ENCODE measurements around the gene ETV6.

The ETV6 gene

GRCh38 chr12:11685316-11685715, 35.8 kb downstream of the ETV6 start:
- no peaks in the 10 kb centered on the region for H3K27me3 Mint-ChIP-seq
- peaks cover 55% of the 10 kb centered on the region for H3K4me1 Mint-ChIP-seq
- peaks cover 1% of the 10 kb centered on the region for H3K9me3 Mint-ChIP-seq
- DNase-seq (ENCODE audit: low spot score in 2 of 2) = no peak
- no peak overlapping the region for H3K27ac Mint-ChIP-seq
- peaks cover 17% of the 10 kb centered on the region for H3K36me3 Mint-ChIP-seq
- peak; percentile 32 for ATAC-seq (ENCODE audit: low read depth)
- no peak overlapping the region for H3K4me3 Mint-ChIP-seq

GRCh38 chr12:11685716-11686115, 36.2 kb downstream of the ETV6 start:
- Mint-ChIP-seq H3K27me3 (no peaks in the 10 kb centered on the region), H3K4me3 (no peak overlapping the region), H3K9me3 (peaks cover 1% of the 10 kb centered on the region), H3K27ac (no peak overlapping the region), H3K4me1 (peaks cover 54% of the 10 kb centered on the region), H3K36me3 (peaks cover 17% of the 10 kb centered on the region)
- DNase-seq (ENCODE audit: low spot score in 2 of 2) = no peak
- no peak for ATAC-seq (ENCODE audit: low read depth)

GRCh38 chr12:11686120-11686519, 36.6 kb downstream of the ETV6 start:
- peaks cover 54% of the 10 kb centered on the region for H3K4me1 Mint-ChIP-seq
- peaks cover 1% of the 10 kb centered on the region for H3K9me3 Mint-ChIP-seq
- peaks cover 17% of the 10 kb centered on the region for H3K36me3 Mint-ChIP-seq

GRCh38 chr12:11687528-11687927, 38.1 kb downstream of the ETV6 start:
- Mint-ChIP-seq H3K4me1 (peaks cover 57% of the 10 kb centered on the region), H3K36me3 (peaks cover 13% of the 10 kb centered on the region), H3K27ac (no peak overlapping the region), H3K27me3 (no peaks in the 10 kb centered on the region), H3K9me3 (no peaks in the 10 kb centered on the region), H3K4me3 (no peak overlapping the region)
- DNase-seq (ENCODE audit: low spot score in 2 of 2) = no peak
- ATAC-seq (ENCODE audit: low read depth) = no peak

More at GRCh38 chr12:11686120-11686519, 36.6 kb downstream of the ETV6 start:
- Mint-ChIP-seq H3K4me3 (no peak overlapping the region), H3K27ac (no peak overlapping the region), H3K27me3 (no peaks in the 10 kb centered on the region)
- no peak for DNase-seq (ENCODE audit: low spot score in 2 of 2)
- ATAC-seq (ENCODE audit: low read depth) = no peak

GRCh38 chr12:11688379-11688778, 38.9 kb downstream of the ETV6 start:
- ATAC-seq (ENCODE audit: low read depth) = no peak
- Mint-ChIP-seq H3K4me1 (peaks cover 58% of the 10 kb centered on the region), H3K4me3 (no peak overlapping the region), H3K9me3 (no peaks in the 10 kb centered on the region), H3K27me3 (no peaks in the 10 kb centered on the region), H3K27ac (peak overlapping the region; percentile 35), H3K36me3 (peaks cover 13% of the 10 kb centered on the region)
- no peak for DNase-seq (ENCODE audit: low spot score in 2 of 2)

GRCh38 chr12:11688831-11689230, 39.4 kb downstream of the ETV6 start:
- peaks cover 13% of the 10 kb centered on the region for H3K36me3 Mint-ChIP-seq
- peak overlapping the region; percentile 35 for H3K27ac Mint-ChIP-seq
- no peak for DNase-seq (ENCODE audit: low spot score in 2 of 2)
- H3K9me3 Mint-ChIP-seq = no peaks in the 10 kb centered on the region
- peaks cover 56% of the 10 kb centered on the region for H3K4me1 Mint-ChIP-seq
- H3K27me3 Mint-ChIP-seq = no peaks in the 10 kb centered on the region
- ATAC-seq (ENCODE audit: low read depth) = no peak
- no peak overlapping the region for H3K4me3 Mint-ChIP-seq

GRCh38 chr12:11689591-11690186, 40.2 kb downstream of the ETV6 start:
- Mint-ChIP-seq H3K36me3 (peaks cover 13% of the 10 kb centered on the region), H3K27me3 (no peaks in the 10 kb centered on the region), H3K27ac (no peak overlapping the region), H3K9me3 (no peaks in the 10 kb centered on the region), H3K4me3 (no peak overlapping the region), H3K4me1 (peaks cover 57% of the 10 kb centered on the region)
- DNase-seq (ENCODE audit: low spot score in 2 of 2) (no peak), ATAC-seq (ENCODE audit: low read depth) (no peak)

- H3K4me3 Mint-ChIP-seq = no peak overlapping the region
- H3K9me3 Mint-ChIP-seq = no peaks in the 10 kb centered on the region
- peaks cover 15% of the 10 kb centered on the region for H3K36me3 Mint-ChIP-seq
- H3K27me3 Mint-ChIP-seq = no peaks in the 10 kb centered on the region
- H3K4me1 Mint-ChIP-seq = peaks cover 43% of the 10 kb centered on the region
- H3K27ac Mint-ChIP-seq = no peak overlapping the region
- ATAC-seq (ENCODE audit: low read depth) (no peak), DNase-seq (ENCODE audit: low spot score in 2 of 2) (no peak)
These were observed 43.6 kb downstream of the ETV6 start for GRCh38 chr12:11693067-11693466.

GRCh38 chr12:11693601-11694000, 44.1 kb downstream of the ETV6 start:
- no peak for ATAC-seq (ENCODE audit: low read depth)
- peaks cover 44% of the 10 kb centered on the region for H3K4me1 Mint-ChIP-seq

GRCh38 chr12:11694528-11694927, 45.1 kb downstream of the ETV6 start:
- no peak for ATAC-seq (ENCODE audit: low read depth)
- H3K9me3 Mint-ChIP-seq = no peaks in the 10 kb centered on the region
- no peak for DNase-seq (ENCODE audit: low spot score in 2 of 2)
- no peaks in the 10 kb centered on the region for H3K27me3 Mint-ChIP-seq
- H3K4me1 Mint-ChIP-seq = peaks cover 39% of the 10 kb centered on the region
- peak overlapping the region; percentile 17 for H3K27ac Mint-ChIP-seq
- no peak overlapping the region for H3K4me3 Mint-ChIP-seq
- H3K36me3 Mint-ChIP-seq = peaks cover 13% of the 10 kb centered on the region

More at GRCh38 chr12:11693601-11694000, 44.1 kb downstream of the ETV6 start:
- H3K4me3 Mint-ChIP-seq = no peak overlapping the region
- no peak overlapping the region for H3K27ac Mint-ChIP-seq
- DNase-seq (ENCODE audit: low spot score in 2 of 2) = no peak
- no peaks in the 10 kb centered on the region for H3K27me3 Mint-ChIP-seq
- H3K36me3 Mint-ChIP-seq = peaks cover 15% of the 10 kb centered on the region
- no peaks in the 10 kb centered on the region for H3K9me3 Mint-ChIP-seq

- DNase-seq (ENCODE audit: low spot score in 2 of 2) = no peak
- ATAC-seq (ENCODE audit: low read depth) = no peak
- Mint-ChIP-seq H3K4me3 (no peak overlapping the region), H3K27ac (no peak overlapping the region), H3K36me3 (peaks cover 13% of the 10 kb centered on the region), H3K9me3 (no peaks in the 10 kb centered on the region), H3K27me3 (no peaks in the 10 kb centered on the region), H3K4me1 (peaks cover 37% of the 10 kb centered on the region)
These were observed 45.8 kb downstream of the ETV6 start for GRCh38 chr12:11695321-11695720.

GRCh38 chr12:11696084-11696483, 46.6 kb downstream of the ETV6 start:
- Mint-ChIP-seq H3K4me3 (no peak overlapping the region), H3K4me1 (peaks cover 40% of the 10 kb centered on the region), H3K27me3 (no peaks in the 10 kb centered on the region), H3K36me3 (peaks cover 14% of the 10 kb centered on the region), H3K27ac (no peak overlapping the region), H3K9me3 (no peaks in the 10 kb centered on the region)
- DNase-seq (ENCODE audit: low spot score in 2 of 2) = no peak
- ATAC-seq (ENCODE audit: low read depth) = no peak

GRCh38 chr12:11697131-11697530, 47.7 kb downstream of the ETV6 start:
- DNase-seq (ENCODE audit: low spot score in 2 of 2) (no peak), ATAC-seq (ENCODE audit: low read depth) (no peak)
- peaks cover 38% of the 10 kb centered on the region for H3K4me1 Mint-ChIP-seq
- peaks cover 17% of the 10 kb centered on the region for H3K36me3 Mint-ChIP-seq
- no peak overlapping the region for H3K4me3 Mint-ChIP-seq
- no peak overlapping the region for H3K27ac Mint-ChIP-seq
- no peaks in the 10 kb centered on the region for H3K9me3 Mint-ChIP-seq
- no peaks in the 10 kb centered on the region for H3K27me3 Mint-ChIP-seq

- H3K4me3 Mint-ChIP-seq = no peak overlapping the region
- peak overlapping the region; percentile 68 for H3K27ac Mint-ChIP-seq
- no peaks in the 10 kb centered on the region for H3K27me3 Mint-ChIP-seq
- peaks cover 37% of the 10 kb centered on the region for H3K4me1 Mint-ChIP-seq
- no peaks in the 10 kb centered on the region for H3K9me3 Mint-ChIP-seq
- peaks cover 15% of the 10 kb centered on the region for H3K36me3 Mint-ChIP-seq
- ATAC-seq (ENCODE audit: low read depth) (no peak), DNase-seq (ENCODE audit: low spot score in 2 of 2) (no peak)
These were observed 48.4 kb downstream of the ETV6 start for GRCh38 chr12:11697670-11698387.

GRCh38 chr12:11698729-11699128, 49.3 kb downstream of the ETV6 start:
- Mint-ChIP-seq H3K36me3 (peaks cover 15% of the 10 kb centered on the region), H3K4me1 (peaks cover 36% of the 10 kb centered on the region), H3K27me3 (no peaks in the 10 kb centered on the region), H3K4me3 (no peak overlapping the region), H3K9me3 (no peaks in the 10 kb centered on the region), H3K27ac (peak overlapping the region; percentile 68)
- no peak for DNase-seq (ENCODE audit: low spot score in 2 of 2)
- no peak for ATAC-seq (ENCODE audit: low read depth)
